ENCODE data around the gene PMEPA1.

- TF ChIP-seq CTCF (IDR thresholded peaks at IDR 0.05) (no peak), POLR2A (IDR thresholded peaks at IDR 0.05) (no peak), EP300 (IDR thresholded peaks at IDR 0.05) (no peak)
These were observed 10.1 kb upstream of the PMEPA1 start for GRCh38 chr20:57719951-57720350.
